IMR-90 (cell line): ENCODE measurements around the gene EXOC2. TPM values are rescaled to one million over a fixed set of nuclear protein-coding genes. Genes with fewer than 3 reads are reported as not detected.

Source experiments
- ATAC-seq: fragments of 200-7000 bp; cut with Tn5 transposase; 2 replicates; pipeline ENCODE4 v1.9.1; 2020; ENCODE audit warnings: low read depth, mild to moderate bottlenecking, moderate library complexity
- BruUV-seq: library from RNA; stranded (reverse); fragments of 400-500 nt; replicated peaks from 2 replicates; lab custom pipeline; 2021; lab: Mats Ljungman, UMichigan
- CTCF ChIA-PET: fragments of 300-600 bp; formaldehyde crosslinking; extraction: SDS; loops from one replicate; lab custom pipeline; 2021; ENCODE audit warnings: antibody characterized with exemption; lab: Yijun Ruan, JAX
- POLR2A ChIA-PET: fragments of 300-600 bp; sonication (Branson Sonifier 250); formaldehyde crosslinking; loops from one replicate; lab custom pipeline; 2022; ENCODE audit warnings: antibody characterized with exemption; ENCODE audit not compliant: unreplicated experiment; lab: Charles Lee
- DNase-seq: peaks from one replicate; pipeline ENCODE4 v3.0.0; 2013
- H2AFZ ChIP-seq: replicated peaks from 2 replicates; pipeline ENCODE3; 2013; ENCODE audit warnings: low read length, mild to moderate bottlenecking; ENCODE audit not compliant: poor library complexity
- H2AK5ac ChIP-seq: 2 replicates; pipeline ENCODE4 v1.6.1; 2013; ENCODE audit warnings: low read depth, low read length, inconsistent platforms
- H2AK9ac ChIP-seq: replicated peaks from 2 replicates; pipeline ENCODE3; 2013; ENCODE audit warnings: mild to moderate bottlenecking, low read depth, low read length, moderate library complexity; ENCODE audit not compliant: poor library complexity
- H2BK120ac ChIP-seq: 2 replicates; pipeline ENCODE4 v1.6.1; 2013; ENCODE audit warnings: low read depth, low read length, inconsistent platforms
- H2BK15ac ChIP-seq: 3 replicates; pipeline ENCODE4 v1.6.1; 2013; ENCODE audit warnings: low read depth, low read length, inconsistent platforms
- H2BK20ac ChIP-seq: 2 replicates; pipeline ENCODE4 v1.6.1; 2013; ENCODE audit warnings: low read depth, mild to moderate bottlenecking, inconsistent platforms, low read length, moderate library complexity
- H2BK5ac ChIP-seq: 2 replicates; pipeline ENCODE4 v1.6.1; 2013; ENCODE audit warnings: mild to moderate bottlenecking, low read depth, low read length, inconsistent platforms; ENCODE audit not compliant: poor library complexity, severe bottlenecking
- H3K14ac ChIP-seq: replicated peaks from 2 replicates; pipeline ENCODE4 v1.6.1; 2013; ENCODE audit warnings: low read depth, low read length, inconsistent platforms
- H3K18ac ChIP-seq: 2 replicates; pipeline ENCODE4 v1.6.1; 2013; ENCODE audit warnings: low read depth, low read length, control low read depth
- H3K23ac ChIP-seq: 2 replicates; pipeline ENCODE4 v1.6.1; 2013; ENCODE audit warnings: low read depth, low read length, inconsistent platforms
- H3K27ac ChIP-seq: 2 replicates; pipeline ENCODE4 v1.5.1; 2013; ENCODE audit warnings: mild to moderate bottlenecking, control low read depth, low read length; ENCODE audit not compliant: insufficient read depth
- H3K27me3 ChIP-seq: 2 replicates; pipeline ENCODE4 v1.6.1; 2013; ENCODE audit warnings: low read length; ENCODE audit not compliant: control insufficient read depth, insufficient read depth
- H3K36me3 ChIP-seq: 2 replicates; pipeline ENCODE4 v1.6.1; 2013; ENCODE audit warnings: low read length, mixed read lengths; ENCODE audit not compliant: control insufficient read depth, insufficient read depth
- H3K4ac ChIP-seq: 2 replicates; pipeline ENCODE4 v1.6.1; 2013; ENCODE audit warnings: low read depth, low read length, inconsistent platforms
- H3K4me1 ChIP-seq: 2 replicates; pipeline ENCODE4 v1.6.1; 2013; ENCODE audit warnings: low read length, mixed read lengths; ENCODE audit not compliant: control insufficient read depth, insufficient read depth
- H3K4me2 ChIP-seq: 2 replicates; pipeline ENCODE4 v1.6.1; 2013; ENCODE audit warnings: low read depth, mild to moderate bottlenecking, control low read depth, low read length, moderate library complexity
- H3K4me3 ChIP-seq: 2 replicates; pipeline ENCODE4 v1.5.1; 2013; ENCODE audit warnings: low read depth, mild to moderate bottlenecking, control low read depth, low read length, moderate library complexity; ENCODE audit not compliant: insufficient read depth
- H3K56ac ChIP-seq: 2 replicates; pipeline ENCODE4 v1.6.1; 2013; ENCODE audit warnings: low read length, inconsistent platforms; ENCODE audit not compliant: insufficient read depth; ENCODE audit errors: extremely low read depth
- H3K79me1 ChIP-seq, 2 experiments: 2 replicates each; pipeline ENCODE4 v1.6.1; 2013; ENCODE audit warnings: low read length in 2 of 2, inconsistent platforms in 1 of 2, low read depth in 1 of 2
- H3K9ac ChIP-seq: 2 replicates; pipeline ENCODE4 v1.6.1; 2013; ENCODE audit warnings: low read depth, low read length, control low read depth
- H3K9me1 ChIP-seq: 2 replicates; pipeline ENCODE4 v1.6.1; 2013; ENCODE audit warnings: low read length, inconsistent platforms; ENCODE audit not compliant: insufficient read depth
- H3K9me3 ChIP-seq: 2 replicates; pipeline ENCODE4 v1.6.1; 2013; ENCODE audit warnings: low read length; ENCODE audit not compliant: control insufficient read depth, insufficient read depth
- H4K20me1 ChIP-seq: 2 replicates; pipeline ENCODE4 v1.6.1; 2013; ENCODE audit warnings: low read length, inconsistent platforms; ENCODE audit not compliant: insufficient read depth
- H4K5ac ChIP-seq: 2 replicates; pipeline ENCODE4 v1.6.1; 2013; ENCODE audit warnings: mild to moderate bottlenecking, low read depth, low read length, control low read depth
- H4K8ac ChIP-seq, 2 experiments: 2 replicates each; pipeline ENCODE4 v1.6.1; 2013; ENCODE audit warnings: low read depth in 2 of 2, low read length in 2 of 2, control low read depth in 1 of 2, inconsistent platforms in 1 of 2
- H4K91ac ChIP-seq: 2 replicates; pipeline ENCODE4 v1.6.1; 2013; ENCODE audit warnings: low read depth, low read length, inconsistent platforms; ENCODE audit not compliant: insufficient read depth
- BHLHE40 ChIP-seq: fragments of 150-350 bp; IDR thresholded peaks from 2 replicates; pipeline ENCODE4 v1.6.1; 2016; ENCODE audit warnings: mild to moderate bottlenecking, low read depth, low read length
- CEBPB ChIP-seq: IDR thresholded peaks from 2 replicates; pipeline ENCODE4 v1.6.1; 2012; ENCODE audit warnings: low read depth, low read length, improper control_type of control experiment
- FOS ChIP-seq: fragments of 150-350 bp; IDR thresholded peaks from 2 replicates; pipeline ENCODE4 v1.6.1; 2016; ENCODE audit warnings: low read depth, low read length
- MAZ ChIP-seq: IDR thresholded peaks from 2 replicates; pipeline ENCODE4 v1.6.1; 2012; ENCODE audit warnings: low read depth, mild to moderate bottlenecking, low read length, improper control_type of control experiment, moderate library complexity, borderline replicate concordance
- POLR2A ChIP-seq: IDR thresholded peaks from 2 replicates; pipeline ENCODE4 v1.6.1; 2012; ENCODE audit warnings: mild to moderate bottlenecking, low read depth, low read length
- RAD21 ChIP-seq: IDR thresholded peaks from 2 replicates; pipeline ENCODE4 v1.6.1; 2012; ENCODE audit warnings: low read length, improper control_type of control experiment
- RFX5 ChIP-seq: IDR thresholded peaks from 2 replicates; pipeline ENCODE4 v1.8.0; 2012; ENCODE audit warnings: low read depth, mild to moderate bottlenecking, low read length, moderate library complexity
- SMC3 ChIP-seq: fragments of 150-350 bp; IDR thresholded peaks from 2 replicates; pipeline ENCODE4 v1.6.1; 2016; ENCODE audit warnings: low read depth, mild to moderate bottlenecking, antibody characterized with exemption, low read length, moderate library complexity
- WGBS, 2 experiments: methylation state at CpG; one replicate each; pipeline versions ENCODE4 v1.1.5 to v1.1.7; 2013; ENCODE audit warnings: missing lambda C conversion rate in 2 of 2; ENCODE audit not compliant: insufficient read length in 1 of 2; ENCODE audit errors: extremely low coverage in 2 of 2; 5-methylcytosine and 5-hydroxymethylcytosine counted together
- dilution Hi-C: fragments of 300-500 bp; cut with HindIII; formaldehyde crosslinking; loops from one replicate; pipeline ENCODE4 v1.14.3; 2018; ENCODE audit warnings: low sequenced_read_pairs; ENCODE audit not compliant: unreplicated experiment
- in situ Hi-C: fragments of 300-500 bp; cut with MboI; formaldehyde crosslinking; loops from 3 replicates; pipeline ENCODE4 v1.14.3; 2019; ENCODE audit warnings: low sequenced_read_pairs, inconsistent platforms, mixed read lengths
- intact Hi-C: fragments of 100-400 bp; cut with micrococcal nuclease; formaldehyde crosslinking; loops from 2 replicates; pipeline ENCODE4 v1.10.0; 2022
- polyA plus RNA-seq, 3 experiments: library from polyadenylated mRNA; depleted of rRNA; stranded (reverse); fragments of >200 nt; gene quantifications; 2 replicates each; pipeline ENCODE4 v1.2.3, GENCODE V29; 2012; ENCODE audit warnings: low replicate concordance in 1 of 3
- total RNA-seq: library from RNA; depleted of rRNA; stranded (reverse); fragments of >200 nt; gene quantifications from 2 replicates; pipeline ENCODE4 v1.2.3, GENCODE V29; 2012
- TF ChIP-seq, protein P1 (sequence below): conservative IDR thresholded peaks from 2 replicates; pipeline ENCODE4 v1.5.1; 2012; ENCODE audit warnings: mild to moderate bottlenecking, low read depth, low read length, improper control_type of control experiment
- TF ChIP-seq, protein P2 (sequence below): fragments of 150-350 bp; IDR thresholded peaks from 2 replicates; pipeline ENCODE4 v1.6.1; 2017; ENCODE audit warnings: mild to moderate bottlenecking, antibody characterized with exemption, low read length, low read depth

Gene EXOC2
- total and polyA plus RNA-seq, 2 of the 4 experiments (the other 2 are of a cell fraction), result 13.1 to 37.3 TPM

DNA sequence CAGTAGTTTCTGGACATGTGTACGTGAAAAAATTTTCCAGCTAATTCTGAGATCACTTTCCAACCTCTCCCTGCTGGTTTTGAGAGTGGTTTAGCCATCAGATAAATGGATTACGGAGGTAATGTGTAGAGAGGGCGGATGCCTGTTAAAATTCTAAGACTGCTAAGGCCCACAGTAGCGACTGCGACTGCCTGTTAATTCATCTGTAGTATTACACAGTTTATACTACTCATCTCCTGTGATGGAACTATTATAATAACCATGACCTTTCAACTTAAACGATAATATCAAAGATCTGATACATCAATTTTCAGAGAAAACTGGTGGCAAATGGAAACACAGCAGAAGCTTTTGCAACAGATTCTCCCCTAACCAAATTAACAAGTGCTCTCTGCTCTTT lies 199.1 kb downstream of the EXOC2 start:
- H2BK120ac ChIP-seq, result no peak overlapping the region
- no CpG with 5 or more reads among the region's 6 CpGs for WGBS, 2 experiments
- no peak overlapping the region for H3K4me2 ChIP-seq
- H3K9me3 ChIP-seq, result no peaks in the 10 kb centered on the region
- H3K9ac ChIP-seq, result no peak overlapping the region
- intact Hi-C loops (no loop called here), dilution Hi-C loops (no loop called here), in situ Hi-C loops (no loop called here)
- no peak overlapping the region for H2BK15ac ChIP-seq
- BruUV-seq, result no TSS peak
- TF ChIP-seq RAD21 (no peak), MAZ (no peak), RFX5 (no peak), BHLHE40 (no peak), SMC3 (no peak), POLR2A (no peak), CEBPB (no peak), FOS (no peak)
- TF ChIP-seq, protein P1, sequence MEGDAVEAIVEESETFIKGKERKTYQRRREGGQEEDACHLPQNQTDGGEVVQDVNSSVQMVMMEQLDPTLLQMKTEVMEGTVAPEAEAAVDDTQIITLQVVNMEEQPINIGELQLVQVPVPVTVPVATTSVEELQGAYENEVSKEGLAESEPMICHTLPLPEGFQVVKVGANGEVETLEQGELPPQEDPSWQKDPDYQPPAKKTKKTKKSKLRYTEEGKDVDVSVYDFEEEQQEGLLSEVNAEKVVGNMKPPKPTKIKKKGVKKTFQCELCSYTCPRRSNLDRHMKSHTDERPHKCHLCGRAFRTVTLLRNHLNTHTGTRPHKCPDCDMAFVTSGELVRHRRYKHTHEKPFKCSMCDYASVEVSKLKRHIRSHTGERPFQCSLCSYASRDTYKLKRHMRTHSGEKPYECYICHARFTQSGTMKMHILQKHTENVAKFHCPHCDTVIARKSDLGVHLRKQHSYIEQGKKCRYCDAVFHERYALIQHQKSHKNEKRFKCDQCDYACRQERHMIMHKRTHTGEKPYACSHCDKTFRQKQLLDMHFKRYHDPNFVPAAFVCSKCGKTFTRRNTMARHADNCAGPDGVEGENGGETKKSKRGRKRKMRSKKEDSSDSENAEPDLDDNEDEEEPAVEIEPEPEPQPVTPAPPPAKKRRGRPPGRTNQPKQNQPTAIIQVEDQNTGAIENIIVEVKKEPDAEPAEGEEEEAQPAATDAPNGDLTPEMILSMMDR, result no peak
- TF ChIP-seq, protein P2, sequence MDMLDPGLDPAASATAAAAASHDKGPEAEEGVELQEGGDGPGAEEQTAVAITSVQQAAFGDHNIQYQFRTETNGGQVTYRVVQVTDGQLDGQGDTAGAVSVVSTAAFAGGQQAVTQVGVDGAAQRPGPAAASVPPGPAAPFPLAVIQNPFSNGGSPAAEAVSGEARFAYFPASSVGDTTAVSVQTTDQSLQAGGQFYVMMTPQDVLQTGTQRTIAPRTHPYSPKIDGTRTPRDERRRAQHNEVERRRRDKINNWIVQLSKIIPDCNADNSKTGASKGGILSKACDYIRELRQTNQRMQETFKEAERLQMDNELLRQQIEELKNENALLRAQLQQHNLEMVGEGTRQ, result no peak
- no peak overlapping the region for H3K23ac ChIP-seq
- no peak overlapping the region for H4K5ac ChIP-seq
- no peak overlapping the region for H2AFZ ChIP-seq
- no peak overlapping the region for H3K18ac ChIP-seq
- no peak overlapping the region for H2AK5ac ChIP-seq
- H2AK9ac ChIP-seq, result no peak overlapping the region
- no peak overlapping the region for H4K91ac ChIP-seq
- POLR2A ChIA-PET, result no interaction called here
- H3K79me1 ChIP-seq, result no peaks in the 10 kb centered on the region
- no peak overlapping the region for H3K56ac ChIP-seq
- no peak overlapping the region for H2BK5ac ChIP-seq
- H3K4me1 ChIP-seq, result no peaks in the 10 kb centered on the region
- H3K27me3 ChIP-seq, result no peaks in the 10 kb centered on the region
- H3K14ac ChIP-seq, result no peak overlapping the region
- no peaks in the 10 kb centered on the region for H4K20me1 ChIP-seq
- H2BK20ac ChIP-seq, result no peak overlapping the region
- peaks cover 10% of the 10 kb centered on the region for H3K36me3 ChIP-seq
- H3K9me1 ChIP-seq, result peaks cover 7% of the 10 kb centered on the region
- ATAC-seq (no peak), DNase-seq (no peak)
- CTCF ChIA-PET, result interaction anchor here (1.4 kb wide), 1 partner anchor 9 kb away, joined by 4 read pairs; no protein-coding TSS in a partner anchor
- H3K27ac ChIP-seq, result no peak overlapping the region
- no peak overlapping the region for H3K4me3 ChIP-seq
- H3K4ac ChIP-seq, result no peak overlapping the region
- no peak overlapping the region for H4K8ac ChIP-seq
